H1 (cell line): ENCODE results near the gene ITPR3. TPM values are rescaled to one million over a fixed set of nuclear protein-coding genes. Genes with fewer than 3 reads are reported as not detected.

Experiments used
- CTCF ChIA-PET: fragments of 300-600 bp; sonication (Branson Sonifier 250); formaldehyde crosslinking; loops from one replicate; lab custom pipeline; 2021; ENCODE audit not compliant: partially characterized antibody; lab: Charles Lee
- POLR2A ChIA-PET: fragments of 300-600 bp; sonication (Branson Sonifier 250); formaldehyde crosslinking; loops from one replicate; lab custom pipeline; 2021; ENCODE audit warnings: inconsistent platforms; ENCODE audit not compliant: partially characterized antibody; lab: Charles Lee
- DNase-seq, 2 experiments: peaks; one replicate each; pipeline versions ENCODE4 v3.0.0 to v3.0.0-alpha.2; 2010 to 2022; ENCODE audit warnings: low spot score in 2 of 2, low read depth in 1 of 2, mixed read lengths in 1 of 2
- FAIRE-seq: peaks from 2 replicates; lab custom pipeline; 2011; peaks lifted over from hg19 to GRCh38; lab: Jason Lieb, UNC
- H2AFZ ChIP-seq: 2 replicates; pipeline ENCODE4 v1.8.1; 2012; ENCODE audit warnings: low read length, inconsistent platforms
- H2AK5ac ChIP-seq: 2 replicates; pipeline ENCODE4 v1.6.1; 2013; ENCODE audit warnings: low read depth, low read length
- H2BK120ac ChIP-seq: replicated peaks from 2 replicates; pipeline ENCODE3; 2013; ENCODE audit warnings: low read depth, low read length, inconsistent platforms
- H2BK12ac ChIP-seq: 2 replicates; pipeline ENCODE4 v1.6.1; 2013; ENCODE audit warnings: low read depth, low read length
- H2BK15ac ChIP-seq: 2 replicates; pipeline ENCODE4 v1.6.1; 2013; ENCODE audit warnings: low read length
- H2BK20ac ChIP-seq: 2 replicates; pipeline ENCODE4 v1.6.1; 2013; ENCODE audit warnings: low read length
- H2BK5ac ChIP-seq: 2 replicates; pipeline ENCODE4 v1.6.1; 2013; ENCODE audit warnings: low read depth, low read length
- H3K14ac ChIP-seq: 2 replicates; pipeline ENCODE4 v1.6.1; 2013; ENCODE audit warnings: inconsistent platforms; ENCODE audit not compliant: insufficient read length
- H3K18ac ChIP-seq: 2 replicates; pipeline ENCODE4 v1.6.1; 2013; ENCODE audit warnings: low read length; ENCODE audit errors: extremely low read depth
- H3K23ac ChIP-seq: 2 replicates; pipeline ENCODE4 v1.6.1; 2013; ENCODE audit warnings: inconsistent platforms; ENCODE audit not compliant: insufficient read length
- H3K23me2 ChIP-seq: 2 replicates; pipeline ENCODE4 v1.6.1; 2013; ENCODE audit warnings: low read depth, low read length
- H3K27ac ChIP-seq: 2 replicates; pipeline ENCODE4 v1.6.1; 2011; ENCODE audit warnings: low read depth, low read length, inconsistent platforms
- H3K27me3 ChIP-seq, 4 experiments: replicated peaks in 1 of 4; 1 replicate in 1 of 4; 2 replicates in 3 of 4; pipeline versions ENCODE4 v1.6.1 to v1.8.1; 2011 to 2013; ENCODE audit warnings: low read length in 3 of 4, mild to moderate bottlenecking in 3 of 4, inconsistent platforms in 2 of 4, mixed read lengths in 2 of 4, moderate library complexity in 1 of 4; ENCODE audit not compliant: control insufficient read depth in 3 of 4, insufficient read depth in 3 of 4; ENCODE audit errors: extremely low read depth in 1 of 4
- H3K36me3 ChIP-seq, 4 experiments: 2 replicates each; pipeline versions ENCODE4 v1.6.1 to v1.8.1; 2011 to 2013; ENCODE audit warnings: mild to moderate bottlenecking in 4 of 4, low read length in 3 of 4, moderate library complexity in 2 of 4, control low read depth in 1 of 4, inconsistent platforms in 1 of 4; ENCODE audit not compliant: insufficient read depth in 4 of 4, control insufficient read depth in 2 of 4
- H3K4ac ChIP-seq: replicated peaks from 2 replicates; pipeline ENCODE3; 2013; ENCODE audit warnings: low read length, low read depth, mixed read lengths, inconsistent platforms; ENCODE audit not compliant: insufficient read length
- H3K4me1 ChIP-seq, 4 experiments: replicated peaks in 1 of 4; 1 replicate in 1 of 4; 2 replicates in 3 of 4; pipeline versions ENCODE4 v1.6.1 to v1.8.1; 2011 to 2013; ENCODE audit warnings: low read length in 3 of 4, inconsistent platforms in 2 of 4, mixed read lengths in 1 of 4; ENCODE audit not compliant: insufficient read depth in 4 of 4, control insufficient read depth in 3 of 4
- H3K4me2 ChIP-seq, 2 experiments: 2 replicates each; pipeline versions ENCODE4 v1.6.1 to v1.8.1; 2011 to 2013; ENCODE audit warnings: low read depth in 2 of 2, low read length in 2 of 2, control low read depth in 1 of 2, inconsistent platforms in 1 of 2, mild to moderate bottlenecking in 1 of 2; ENCODE audit not compliant: insufficient read depth in 1 of 2
- H3K4me3 ChIP-seq, 4 experiments: fragments of 200-600, 300-600 bp in 1 of 4; sonication (generic), shearing (Covaris generic), sonication (Bioruptor Twin) in 1 of 4; 2 replicates each; pipeline versions ENCODE4 v1.5.1 to v1.8.1; 2011 to 2016; ENCODE audit warnings: low read length in 4 of 4, low read depth in 3 of 4, control low read depth in 2 of 4, inconsistent platforms in 2 of 4, mild to moderate bottlenecking in 2 of 4, mixed read lengths in 1 of 4, moderate library complexity in 1 of 4; ENCODE audit not compliant: insufficient read depth in 2 of 4; ENCODE audit errors: extremely low read depth in 1 of 4
- H3K56ac ChIP-seq: replicated peaks from 2 replicates; pipeline ENCODE3; 2013; ENCODE audit warnings: low read depth, mild to moderate bottlenecking, mixed read lengths, low read length, inconsistent platforms; ENCODE audit not compliant: insufficient read length
- H3K79me1 ChIP-seq: 2 replicates; pipeline ENCODE4 v1.6.1; 2013; ENCODE audit warnings: low read depth, low read length, control low read depth
- H3K79me2 ChIP-seq, 2 experiments: 2 replicates each; pipeline versions ENCODE4 v1.6.1 to v1.8.1; 2012 to 2013; ENCODE audit warnings: low read length in 2 of 2, mild to moderate bottlenecking in 2 of 2, inconsistent platforms in 1 of 2; ENCODE audit not compliant: insufficient read depth in 2 of 2, control insufficient read depth in 1 of 2
- H3K9ac ChIP-seq, 4 experiments: replicated peaks in 1 of 4; 1 replicate in 1 of 4; 2 replicates in 3 of 4; pipeline versions ENCODE4 v1.6.1 to v1.8.1; 2011 to 2013; ENCODE audit warnings: low read depth in 3 of 4, low read length in 3 of 4, control low read depth in 2 of 4, mild to moderate bottlenecking in 2 of 4, moderate library complexity in 2 of 4, inconsistent platforms in 1 of 4; ENCODE audit errors: extremely low read depth in 1 of 4
- H3K9me3 ChIP-seq, 2 experiments: 2 replicates each; pipeline versions ENCODE4 v1.6.1 to v1.8.1; 2012 to 2013; ENCODE audit warnings: mild to moderate bottlenecking in 2 of 2, moderate library complexity in 2 of 2, control low read depth in 1 of 2, inconsistent platforms in 1 of 2, low read depth in 1 of 2, low read length in 1 of 2, mixed read lengths in 1 of 2; ENCODE audit not compliant: insufficient read depth in 2 of 2
- H4K20me1 ChIP-seq, 2 experiments: replicated peaks in 1 of 2; 2 replicates each; pipeline versions ENCODE3 to v1.8.1; 2011 to 2013; ENCODE audit warnings: inconsistent platforms in 2 of 2, low read length in 2 of 2, mild to moderate bottlenecking in 1 of 2; ENCODE audit not compliant: insufficient read depth in 2 of 2, control insufficient read depth in 1 of 2
- H4K5ac ChIP-seq: 2 replicates; pipeline ENCODE4 v1.6.1; 2013; ENCODE audit warnings: low read length, low read depth, mixed read lengths, inconsistent platforms; ENCODE audit not compliant: insufficient read length
- H4K8ac ChIP-seq: 2 replicates; pipeline ENCODE4 v1.8.0; 2013; ENCODE audit warnings: mild to moderate bottlenecking, moderate library complexity, low read length, inconsistent platforms; ENCODE audit not compliant: insufficient read depth; ENCODE audit errors: extremely low read depth
- H4K91ac ChIP-seq: replicated peaks from 2 replicates; pipeline ENCODE3; 2013; ENCODE audit warnings: low read length, mixed read lengths, inconsistent platforms; ENCODE audit not compliant: insufficient read length
- HDAC6 ChIP-seq: IDR thresholded peaks from one replicate; pipeline ENCODE4 v1.7.1; 2012; ENCODE audit warnings: low read depth, mild to moderate bottlenecking, inconsistent platforms, low read length, moderate library complexity
- SIN3A ChIP-seq, 2 experiments: IDR thresholded peaks in 1 of 2; conservative IDR thresholded peaks in 1 of 2; 2 replicates each; pipeline ENCODE4 v1.6.1; 2011 to 2012; ENCODE audit warnings: low read length in 2 of 2, improper control_type of control experiment in 1 of 2, low read depth in 1 of 2, mild to moderate bottlenecking in 1 of 2
- WGBS, 2 experiments: shearing (Covaris generic) in 1 of 2; methylation state at CpG; one replicate each; pipeline versions ENCODE4 v1.1.6 to v1.1.7; 2013 to 2015; ENCODE audit warnings: low lambda C conversion rate in 2 of 2, mixed read lengths in 2 of 2, inconsistent platforms in 1 of 2, low coverage in 1 of 2, missing lambda C conversion rate in 1 of 2; ENCODE audit not compliant: insufficient replicate concordance in 2 of 2, insufficient coverage in 1 of 2, insufficient read length in 1 of 2; ENCODE audit errors: extremely low coverage in 1 of 2, missing lambda C conversion rate in 1 of 2; 5-methylcytosine and 5-hydroxymethylcytosine counted together
- polyA plus RNA-seq, 7 experiments: library from polyadenylated mRNA; depleted of rRNA in 3 of 7; stranded (reverse) in 5 of 7; unstranded in 2 of 7; fragments of >200 nt in 5 of 7; fragments of 200-250 nt in 2 of 7; gene quantifications; 1 replicate in 5 of 7; 2 replicates in 1 of 7; 4 replicates in 1 of 7; pipeline versions ENCODE4 v1.2.1 to v1.2.3, GENCODE V29; 2011 to 2013; ENCODE audit warnings: missing spikeins in 2 of 7, mixed read lengths in 2 of 7
- total RNA-seq: library from RNA; stranded (reverse); fragmentation: NEBNext Ultra II Directional; extraction: Animal tissue kit (Norgen Biotek cat#: 25700); gene quantifications from 2 replicates; pipeline ENCODE4 v1.2.1, GENCODE V29; 2021

The ITPR3 gene
- total and polyA plus RNA-seq, 2 of the 8 experiments (the other 6 are each of a cell fraction or from before 2014, with no cell fraction given) = 29.1 to 45.7 TPM

DNA sequence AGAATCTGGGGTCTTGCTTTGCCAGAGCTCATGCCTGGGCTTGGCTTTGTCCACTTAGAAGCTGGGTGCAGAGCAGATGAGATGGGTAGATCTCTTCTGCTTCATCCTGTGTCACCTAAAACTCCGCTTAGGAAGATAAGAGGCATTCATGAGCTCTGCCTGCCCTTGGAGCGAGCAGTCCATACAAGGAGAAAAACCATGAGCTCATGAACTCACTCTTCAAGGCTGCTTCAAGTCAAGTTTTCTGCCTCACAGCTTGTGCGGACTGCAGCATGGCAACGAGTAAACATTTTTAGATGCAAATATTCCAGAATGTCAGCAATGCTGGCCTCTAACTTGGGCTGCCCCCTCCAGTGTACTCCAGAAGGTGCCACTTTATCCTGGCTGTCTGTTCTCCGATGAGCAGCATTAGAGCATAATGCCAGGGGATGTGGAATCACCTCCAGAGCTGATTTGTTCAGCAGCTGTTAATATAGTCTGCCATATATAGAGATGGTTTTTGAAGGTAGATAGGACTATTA lies 101.0 kb downstream of the ITPR3 start:
- no peaks in the 10 kb centered on the region for H3K9me3 ChIP-seq
- no peak overlapping the region for H4K8ac ChIP-seq
- H3K4me3 ChIP-seq = no peak overlapping the region
- no peak overlapping the region for H2BK20ac ChIP-seq
- no peak overlapping the region for H2BK5ac ChIP-seq
- no peak for FAIRE-seq
- no peak overlapping the region for H4K5ac ChIP-seq
- no peaks in the 10 kb centered on the region for H3K79me2 ChIP-seq
- no peak overlapping the region for H2BK12ac ChIP-seq
- H2AFZ ChIP-seq = no peak overlapping the region
- H3K79me1 ChIP-seq = no peaks in the 10 kb centered on the region
- no peak overlapping the region for H3K9ac ChIP-seq
- no peak overlapping the region for H3K14ac ChIP-seq
- no peak overlapping the region for H3K56ac ChIP-seq
- no peak overlapping the region for H3K18ac ChIP-seq
- no peaks in the 10 kb centered on the region for H3K36me3 ChIP-seq
- H2BK15ac ChIP-seq = no peak overlapping the region
- no peak overlapping the region for H4K91ac ChIP-seq
- ChIA-PET CTCF (interaction anchor here (0.7 to 3.5 kb wide), 10 partner anchors 10 to 333 kb away, joined by 3 to 14 read pairs (median 4); partner anchors contain the start of gene UQCC2), POLR2A (interaction anchor here (2.8 kb wide), 1 partner anchor 11 kb away, joined by 15 read pairs; the partner anchor contains the start of gene UQCC2)
- no peak overlapping the region for H2AK5ac ChIP-seq
- H3K27me3 ChIP-seq = no peaks in the 10 kb centered on the region
- DNase-seq = no peak
- peaks cover 2 to 8% (median 4%) of the 10 kb centered on the region in 4 experiments; a peak in 6 of 7 replicates for H3K4me1 ChIP-seq
- H3K4me2 ChIP-seq = no peak overlapping the region
- TF ChIP-seq SIN3A (conservative IDR thresholded peaks at IDR 0.05 in 1 of 2, IDR thresholded peaks at IDR 0.05 in 1 of 2; ENCODE audit: low read depth in 1 of 2, low read length in 2 of 2) = no peak
- TF ChIP-seq HDAC6 = no peak
- no peak overlapping the region for H3K4ac ChIP-seq
- H4K20me1 ChIP-seq = no peaks in the 10 kb centered on the region
- no peak overlapping the region for H3K23ac ChIP-seq
- no peaks in the 10 kb centered on the region for H3K23me2 ChIP-seq
- H2BK120ac ChIP-seq = no peak overlapping the region
- 93% methylated on average over 5 of the region's 5 CpGs; no CpG with 5 or more reads in 1 of the 2 experiments for WGBS, 2 experiments
- H3K27ac ChIP-seq = no peak overlapping the region
